Neural cell (in vitro differentiated cells): Measurements from ENCODE around the gene ST14.

Experiments
- EZH2 ChIP-seq: fragments of 200-600, 300-800 bp; shearing (Covaris generic), sonication (generic); IDR thresholded peaks from 2 replicates; pipeline ENCODE4 v1.6.1; 2014; ENCODE audit warnings: antibody characterized with exemption, low read length, borderline replicate concordance, mild to moderate bottlenecking; ENCODE audit not compliant: insufficient read depth, poor library complexity, severe bottlenecking
- POLR2AphosphoS5 ChIP-seq: IDR thresholded peaks from 2 replicates; pipeline ENCODE4 v1.6.1; 2012
- RAD21 ChIP-seq: fragments of 450-650 bp; conservative IDR thresholded peaks from 2 replicates; pipeline ENCODE4 v1.6.1; 2014; ENCODE audit warnings: antibody characterized with exemption, mild to moderate bottlenecking, moderate library complexity
- REST ChIP-seq: IDR thresholded peaks from 2 replicates; pipeline ENCODE4 v1.6.1; 2012; ENCODE audit warnings: borderline replicate concordance
- TAF1 ChIP-seq: IDR thresholded peaks from 2 replicates; pipeline ENCODE4 v1.6.1; 2012; ENCODE audit warnings: low read depth
- TF ChIP-seq, protein P1 (sequence below): fragments of 450-650 bp; IDR thresholded peaks from 2 replicates; pipeline ENCODE4 v1.5.1; 2014; ENCODE audit warnings: antibody characterized with exemption, mild to moderate bottlenecking, moderate library complexity; ENCODE audit not compliant: poor library complexity, severe bottlenecking

- TF ChIP-seq, protein P1, sequence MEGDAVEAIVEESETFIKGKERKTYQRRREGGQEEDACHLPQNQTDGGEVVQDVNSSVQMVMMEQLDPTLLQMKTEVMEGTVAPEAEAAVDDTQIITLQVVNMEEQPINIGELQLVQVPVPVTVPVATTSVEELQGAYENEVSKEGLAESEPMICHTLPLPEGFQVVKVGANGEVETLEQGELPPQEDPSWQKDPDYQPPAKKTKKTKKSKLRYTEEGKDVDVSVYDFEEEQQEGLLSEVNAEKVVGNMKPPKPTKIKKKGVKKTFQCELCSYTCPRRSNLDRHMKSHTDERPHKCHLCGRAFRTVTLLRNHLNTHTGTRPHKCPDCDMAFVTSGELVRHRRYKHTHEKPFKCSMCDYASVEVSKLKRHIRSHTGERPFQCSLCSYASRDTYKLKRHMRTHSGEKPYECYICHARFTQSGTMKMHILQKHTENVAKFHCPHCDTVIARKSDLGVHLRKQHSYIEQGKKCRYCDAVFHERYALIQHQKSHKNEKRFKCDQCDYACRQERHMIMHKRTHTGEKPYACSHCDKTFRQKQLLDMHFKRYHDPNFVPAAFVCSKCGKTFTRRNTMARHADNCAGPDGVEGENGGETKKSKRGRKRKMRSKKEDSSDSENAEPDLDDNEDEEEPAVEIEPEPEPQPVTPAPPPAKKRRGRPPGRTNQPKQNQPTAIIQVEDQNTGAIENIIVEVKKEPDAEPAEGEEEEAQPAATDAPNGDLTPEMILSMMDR: peak; percentile 83
- TF ChIP-seq TAF1 (no peak), EZH2 (no peak), POLR2AphosphoS5 (no peak), REST (no peak), RAD21 (peak; percentile 77)
Observed at GRCh38 chr11:130213143-130213978, 53.8 kb downstream of the ST14 start.
